Ovary (tissue), 9 donors: ENCODE measurements around the gene ARSJ. TPM values are rescaled to one million over a fixed set of nuclear protein-coding genes. Genes with fewer than 3 reads are reported as not detected.
"Not testable (repeated sequence)": the region's sequence is repeated elsewhere in the genome, so short reads cannot be mapped to it uniquely, and the experiment has no call there.

Experiments
- DNase-seq, 5 donors: peaks; one replicate each; pipeline ENCODE4 v3.0.0-alpha.2; 2019 to 2020
- H3K27ac ChIP-seq, 2 donors: fragments of 200-600 bp; one replicate each; pipeline versions ENCODE4 v1.5.1 to v1.8.0; 2019 to 2022
- H3K27me3 ChIP-seq: fragments of 200-600 bp; one replicate; pipeline ENCODE4 v1.8.0; 2022
- H3K36me3 ChIP-seq: fragments of 200-600 bp; sonication (generic); one replicate; pipeline ENCODE4 v1.5.1; 2019
- H3K4me1 ChIP-seq: one replicate; pipeline ENCODE4 v1.8.1; 2013; ENCODE audit warnings: mild to moderate bottlenecking, moderate library complexity; ENCODE audit not compliant: insufficient read depth
- H3K4me3 ChIP-seq: fragments of 200-600 bp; sonication (generic); one replicate; pipeline ENCODE4 v1.5.1; 2017
- H3K9me3 ChIP-seq, 2 donors: fragments of 200-600 bp in 1 of 2; sonication (generic) in 1 of 2; one replicate each; pipeline versions ENCODE4 v1.5.1 to v1.8.1; 2013 to 2019; ENCODE audit warnings: mild to moderate bottlenecking in 1 of 2, moderate library complexity in 1 of 2
- CTCF ChIP-seq, 3 donors: fragments of 450-650 bp in 2 of 3; fragments of 200-600 bp in 1 of 3; IDR thresholded peaks; one replicate each; pipeline versions ENCODE4 v1.5.1 to v1.8.0; 2016 to 2022; ENCODE audit warnings: antibody characterized with exemption in 3 of 3, mild to moderate bottlenecking in 1 of 3
- EP300 ChIP-seq: sonication (generic); formaldehyde crosslinking; IDR thresholded peaks from one replicate; pipeline ENCODE4 v1.6.1; 2017; ENCODE audit warnings: antibody characterized with exemption
- POLR2A ChIP-seq: fragments of 450-650 bp; IDR thresholded peaks from one replicate; pipeline ENCODE4 v1.6.1; 2017; ENCODE audit warnings: antibody characterized with exemption, mild to moderate bottlenecking, moderate library complexity
- whole genome bisulfite sequencing, 3 donors: extraction: QIAGEN DNeasy Blood & Tissue Kit in 1 of 3; methylation state at CpG; one replicate each; pipeline versions ENCODE4 v1.1.5 to v1.1.7; 2013 to 2017; 5-methylcytosine and 5-hydroxymethylcytosine counted together
- intact Hi-C, 4 donors: fragments of 100-400 bp; cut with DNase I; formaldehyde crosslinking; loops; one replicate each; pipeline versions ENCODE4 v1.11.0 to v1.15.1; 2022 to 2023
- polyA plus RNA-seq, 2 donors: library from polyadenylated mRNA; stranded (reverse); fragments of 200-250 nt in 1 of 2; fragments of 350-450 nt in 1 of 2; fragmentation: Illumina TruSeq in 1 of 2; extraction: RNeasy Lipid Tissue Mini Kit (QIAGEN cat#74804) in 1 of 2; gene quantifications; one replicate each; pipeline ENCODE4 v1.2.3, GENCODE V29; 2013 to 2014
- total RNA-seq, 7 donors: library from RNA; depleted of rRNA in 2 of 7; stranded (reverse); fragments of >200 nt in 2 of 7; fragmentation: NEBNext Ultra II Directional in 3 of 7; extraction: Animal tissue kit (Norgen Biotek cat#: 25700) in 3 of 7; gene quantifications; one replicate each; pipeline versions ENCODE4 v1.1.0 to v1.2.4, GENCODE V29; 2016 to 2023
- donor health status: DM: no; HTN: no; CAD: no; lungs with moderate emphysema.
- donor health status: DM: no; HTN: no; CAD: no.
- donor health status: Bipolar disorder and iron deficiency.
- donor health status: DM: yes; HTN: yes; CAD: no.
- donor health status: DM: no; HTN: no; CAD: no.
- donor health status: DM: yes; HTN: yes; CAD: no.

The ARSJ gene
- total and polyA plus RNA-seq, 9 donors, result 1.3 to 6.7 (median 4.4) TPM

- no peaks in the 10 kb centered on the region for H3K27me3 ChIP-seq
- H3K4me3 ChIP-seq, result no peak overlapping the region
- no peaks in the 10 kb centered on the region for H3K4me1 ChIP-seq
- H3K27ac ChIP-seq, result no peak overlapping the region
- DNase-seq, result no peak
- TF ChIP-seq EP300, result no peak
- TF ChIP-seq CTCF (IDR thresholded peaks at IDR 0.05), result no peak
- TF ChIP-seq POLR2A, result no peak
- no peaks in the 10 kb centered on the region for H3K9me3 ChIP-seq
- intact Hi-C loops, result no loop called here
- H3K36me3 ChIP-seq, result no peaks in the 10 kb centered on the region
- 95% methylated on average over 4 of the region's 4 CpGs for WGBS, 3 donors
Measured at GRCh38 chr4:114017120-114017917, 37.9 kb upstream of the ARSJ start.

GRCh38 chr4:114015444-114015899 is 36.0 kb upstream of the ARSJ start:
- H3K27ac ChIP-seq, result no peak overlapping the region
- TF ChIP-seq EP300, result no peak
- H3K27me3 ChIP-seq, result no peaks in the 10 kb centered on the region
- whole genome bisulfite sequencing, 3 donors, result 16 to 29% (median 28%) methylated on average over 1 of the region's 1 CpG
- no peaks in the 10 kb centered on the region for H3K4me1 ChIP-seq
- intact Hi-C loops, result no loop called here
- no peak for DNase-seq
- no peaks in the 10 kb centered on the region for H3K36me3 ChIP-seq
- H3K4me3 ChIP-seq, result no peak overlapping the region
- H3K9me3 ChIP-seq, result no peaks in the 10 kb centered on the region

- H3K27me3 ChIP-seq, H3K4me1 ChIP-seq, intact Hi-C loops, H3K36me3 ChIP-seq, H3K27ac ChIP-seq, DNase-seq, H3K9me3 ChIP-seq, H3K4me3 ChIP-seq: not testable (repeated sequence)
- 89 to 96% (median 89%) methylated on average over 4 of the region's 4 CpGs for WGBS, 3 donors
Measured at GRCh38 chr4:114013201-114013600, 33.8 kb upstream of the ARSJ start.

- intact Hi-C loops, result no loop called here
- H3K36me3 ChIP-seq, result no peaks in the 10 kb centered on the region
Measured at GRCh38 chr4:114012749-114013148, 33.3 kb upstream of the ARSJ start.

More at GRCh38 chr4:114012749-114013148, 33.3 kb upstream of the ARSJ start:
- no peak for TF ChIP-seq EP300
- TF ChIP-seq POLR2A, result no peak
- no peak for TF ChIP-seq CTCF (IDR thresholded peaks at IDR 0.05)
- Histone ChIP-seq H3K27ac (no peak overlapping the region), H3K4me3 (no peak overlapping the region), H3K4me1 (no peaks in the 10 kb centered on the region), H3K9me3 (no peaks in the 10 kb centered on the region), H3K27me3 (no peaks in the 10 kb centered on the region)
- DNase-seq, result no peak
- 85 to 93% (median 87%) methylated on average over 8 of the region's 8 CpGs for WGBS, 3 donors
